GM12891 (cell line): ENCODE measurements around the gene OCA2.

ENCODE experiments used
- PAX5 ChIP-seq: IDR thresholded peaks from 2 replicates; pipeline ENCODE4 v1.6.1; 2011; ENCODE audit warnings: low read length, moderate library complexity, mild to moderate bottlenecking; ENCODE audit not compliant: insufficient read depth, severe bottlenecking
- POLR2A ChIP-seq: IDR thresholded peaks from 2 replicates; pipeline ENCODE4 v1.6.1; 2011; ENCODE audit warnings: low read depth, low read length, control low read depth
- POLR2AphosphoS5 ChIP-seq: IDR thresholded peaks from 2 replicates; pipeline ENCODE4 v1.6.1; 2011; ENCODE audit warnings: low read depth, low read length, control low read depth
- SPI1 ChIP-seq: IDR thresholded peaks from 2 replicates; pipeline ENCODE4 v1.6.1; 2011; ENCODE audit warnings: low read depth, low read length, control low read depth
- TAF1 ChIP-seq: IDR thresholded peaks from 2 replicates; pipeline ENCODE4 v1.6.1; 2011; ENCODE audit warnings: low read depth, low read length, control low read depth

GRCh38 chr15:27873828-27874227, 225.3 kb downstream of the OCA2 start:
- TF ChIP-seq POLR2A (no peak), PAX5 (no peak), TAF1 (no peak), POLR2AphosphoS5 (no peak), SPI1 (no peak)
